Measurements from ENCODE around the gene GFRA1.
"Not testable (repeated sequence)": the region's sequence is repeated elsewhere in the genome, so short reads cannot be mapped to it uniquely, and the experiment has no call there.

The GFRA1 gene

GRCh38 chr10:116069856-116070255, 203.2 kb downstream of the GFRA1 start:
- H3K4me2 ChIP-seq, result no peak overlapping the region
- H3K4me3 ChIP-seq, result no peak overlapping the region

GRCh38 chr10:116067825-116068224, 205.2 kb downstream of the GFRA1 start:
- no peak overlapping the region for H3K27ac ChIP-seq
- H3K4me1 ChIP-seq, result peaks cover 8% of the 10 kb centered on the region; the same call in 1 of the 2 replicates
- H3K4me2 ChIP-seq, result no peak overlapping the region
- H3K36me3 ChIP-seq, result no peaks in the 10 kb centered on the region
- no peaks in the 10 kb centered on the region for H4K20me1 ChIP-seq
- TF ChIP-seq Cebpa-rat (IDR thresholded peaks at IDR 0.05), result no peak
- H3K27me3 ChIP-seq, result no peaks in the 10 kb centered on the region
- no peaks in the 10 kb centered on the region for H3K9me3 ChIP-seq
- H3K9ac ChIP-seq, result no peak overlapping the region
- H3K4me3 ChIP-seq, result no peak overlapping the region

More at GRCh38 chr10:116069856-116070255, 203.2 kb downstream of the GFRA1 start:
- TF ChIP-seq Cebpa-rat (IDR thresholded peaks at IDR 0.05), result no peak
- H4K20me1 ChIP-seq, result no peaks in the 10 kb centered on the region
- H3K9me3 ChIP-seq, result no peaks in the 10 kb centered on the region
- no peak overlapping the region for H3K9ac ChIP-seq
- no peak overlapping the region for H3K27ac ChIP-seq
- H3K27me3 ChIP-seq, result no peaks in the 10 kb centered on the region
- H3K4me1 ChIP-seq, result no peaks in the 10 kb centered on the region
- H3K36me3 ChIP-seq, result no peaks in the 10 kb centered on the region

GRCh38 chr10:116063107-116063506, 209.9 kb downstream of the GFRA1 start:
- Histone ChIP-seq H4K20me1 (no peaks in the 10 kb centered on the region), H3K4me1 (peaks cover 8% of the 10 kb centered on the region; the same call in 1 of the 2 replicates), H3K4me3 (no peak overlapping the region), H3K9me3 (no peaks in the 10 kb centered on the region), H3K27me3 (no peaks in the 10 kb centered on the region), H3K9ac (no peak overlapping the region), H3K27ac (no peak overlapping the region), H3K36me3 (no peaks in the 10 kb centered on the region), H3K4me2 (no peak overlapping the region)
- TF ChIP-seq Cebpa-rat (IDR thresholded peaks at IDR 0.05), result no peak

- Histone ChIP-seq H3K36me3 (no peaks in the 10 kb centered on the region), H3K27ac (no peak overlapping the region), H3K9me3 (no peaks in the 10 kb centered on the region), H3K4me2 (no peak overlapping the region), H3K9ac (no peak overlapping the region), H3K27me3 (no peaks in the 10 kb centered on the region), H3K4me1 (peaks cover 8% of the 10 kb centered on the region; the same call in 1 of the 2 replicates), H3K4me3 (no peak overlapping the region), H4K20me1 (no peaks in the 10 kb centered on the region)
- TF ChIP-seq Cebpa-rat (IDR thresholded peaks at IDR 0.05), result no peak
Observed at GRCh38 chr10:116060864-116061263, 212.1 kb downstream of the GFRA1 start.

- H3K4me1 ChIP-seq, result peaks cover 3% of the 10 kb centered on the region; the same call in 1 of the 2 replicates
- no peaks in the 10 kb centered on the region for H3K36me3 ChIP-seq
- H3K9me3 ChIP-seq, result no peaks in the 10 kb centered on the region
- no peak overlapping the region for H3K9ac ChIP-seq
- H3K4me2 ChIP-seq, result no peak overlapping the region
- no peaks in the 10 kb centered on the region for H3K27me3 ChIP-seq
- no peaks in the 10 kb centered on the region for H4K20me1 ChIP-seq
- H3K4me3 ChIP-seq, result no peak overlapping the region
- no peak overlapping the region for H3K27ac ChIP-seq
- TF ChIP-seq Cebpa-rat (IDR thresholded peaks at IDR 0.05), result no peak
Observed at GRCh38 chr10:116059320-116059719, 213.7 kb downstream of the GFRA1 start.

- TF ChIP-seq Cebpa-rat (IDR thresholded peaks at IDR 0.05), result no peak
- Histone ChIP-seq H3K27me3 (no peaks in the 10 kb centered on the region), H4K20me1 (no peaks in the 10 kb centered on the region), H3K4me3 (no peak overlapping the region), H3K9me3 (no peaks in the 10 kb centered on the region), H3K9ac (no peak overlapping the region), H3K27ac (no peak overlapping the region), H3K36me3 (no peaks in the 10 kb centered on the region), H3K4me1 (no peaks in the 10 kb centered on the region), H3K4me2 (no peak overlapping the region)
Observed at GRCh38 chr10:116056445-116057293, 216.3 kb downstream of the GFRA1 start.

- no peaks in the 10 kb centered on the region for H3K4me1 ChIP-seq
- H3K4me3 ChIP-seq, result no peak overlapping the region
- no peaks in the 10 kb centered on the region for H3K36me3 ChIP-seq
- no peaks in the 10 kb centered on the region for H3K27me3 ChIP-seq
- H3K4me2 ChIP-seq, result no peak overlapping the region
- no peak for TF ChIP-seq Cebpa-rat (IDR thresholded peaks at IDR 0.05)
- no peak overlapping the region for H3K9ac ChIP-seq
- H3K27ac ChIP-seq, result no peak overlapping the region
- no peaks in the 10 kb centered on the region for H3K9me3 ChIP-seq
- no peaks in the 10 kb centered on the region for H4K20me1 ChIP-seq
Observed at GRCh38 chr10:116055917-116056252, 217.1 kb downstream of the GFRA1 start.

GRCh38 chr10:116055252-116055916, 217.6 kb downstream of the GFRA1 start:
- Histone ChIP-seq H3K4me1 (no peaks in the 10 kb centered on the region), H3K36me3 (no peaks in the 10 kb centered on the region), H3K9me3 (no peaks in the 10 kb centered on the region), H4K20me1 (no peaks in the 10 kb centered on the region), H3K27me3 (no peaks in the 10 kb centered on the region), H3K4me3 (no peak overlapping the region), H3K27ac (no peak overlapping the region), H3K4me2 (no peak overlapping the region), H3K9ac (no peak overlapping the region)
- no peak for TF ChIP-seq Cebpa-rat (IDR thresholded peaks at IDR 0.05)

- H3K4me1 ChIP-seq, result no peaks in the 10 kb centered on the region
- TF ChIP-seq Cebpa-rat (IDR thresholded peaks at IDR 0.05), result no peak
- no peak overlapping the region for H3K9ac ChIP-seq
- H4K20me1 ChIP-seq, result no peaks in the 10 kb centered on the region
- no peak overlapping the region for H3K4me2 ChIP-seq
- no peaks in the 10 kb centered on the region for H3K27me3 ChIP-seq
- H3K27ac ChIP-seq, result no peak overlapping the region
- H3K9me3 ChIP-seq, result no peaks in the 10 kb centered on the region
- no peaks in the 10 kb centered on the region for H3K36me3 ChIP-seq
- H3K4me3 ChIP-seq, result no peak overlapping the region
Observed at GRCh38 chr10:116053910-116054309, 219.1 kb downstream of the GFRA1 start.

- H3K9me3 ChIP-seq, H3K27me3 ChIP-seq, H3K4me2 ChIP-seq, H3K4me1 ChIP-seq, H3K4me3 ChIP-seq, H4K20me1 ChIP-seq, H3K27ac ChIP-seq, H3K36me3 ChIP-seq, H3K9ac ChIP-seq: not testable (repeated sequence)
Observed at GRCh38 chr10:116053009-116053730, 219.8 kb downstream of the GFRA1 start.

GRCh38 chr10:116052522-116052921, 220.5 kb downstream of the GFRA1 start:
- H3K27ac ChIP-seq, H3K9ac ChIP-seq, H3K9me3 ChIP-seq, H3K4me1 ChIP-seq, H3K4me2 ChIP-seq, H4K20me1 ChIP-seq, H3K36me3 ChIP-seq, H3K4me3 ChIP-seq, H3K27me3 ChIP-seq: not testable (repeated sequence)
